Astrocyte of the spinal cord (primary cell): ENCODE data around the gene KLHL29.

Source experiments
- DNase-seq: peaks from one replicate; pipeline ENCODE4 v3.0.0; 2011; ENCODE audit warnings: low read depth, low spot score
- H3K4me3 ChIP-seq: 2 replicates; pipeline ENCODE4 v1.5.1; 2011; ENCODE audit warnings: low read depth, mild to moderate bottlenecking, low read length, moderate library complexity
- CTCF ChIP-seq: IDR thresholded peaks from 2 replicates; pipeline ENCODE4 v1.5.1; 2012; ENCODE audit warnings: low read depth, mild to moderate bottlenecking, low read length, inconsistent platforms
- in situ Hi-C: cut with HindIII; loops from 2 replicates; pipeline ENCODE4 v1.10.0; 2017; ENCODE audit warnings: low sequenced_read_pairs

Gene KLHL29

GRCh38 chr2:23578964-23579671, 194.1 kb downstream of the KLHL29 start:
- TF ChIP-seq CTCF: no peak
- H3K4me3 ChIP-seq: no peak overlapping the region
- in situ Hi-C loops: no loop called here
- DNase-seq: no peak

- no peak overlapping the region for H3K4me3 ChIP-seq
- in situ Hi-C loops: no loop called here
- no peak for DNase-seq
- no peak for TF ChIP-seq CTCF
These were observed 194.7 kb downstream of the KLHL29 start for GRCh38 chr2:23579674-23580073.

GRCh38 chr2:23583467-23583866, 198.5 kb downstream of the KLHL29 start:
- TF ChIP-seq CTCF: no peak
- in situ Hi-C loops: no loop called here
- no peak overlapping the region for H3K4me3 ChIP-seq
- DNase-seq: no peak

GRCh38 chr2:23584054-23584745, 199.2 kb downstream of the KLHL29 start:
- no peak overlapping the region for H3K4me3 ChIP-seq
- no peak for TF ChIP-seq CTCF
- no peak for DNase-seq
- in situ Hi-C loops: no loop called here

- TF ChIP-seq CTCF: no peak
- in situ Hi-C loops: no loop called here
- no peak for DNase-seq
- H3K4me3 ChIP-seq: no peak overlapping the region
These were observed 200.5 kb downstream of the KLHL29 start for GRCh38 chr2:23585273-23586170.

GRCh38 chr2:23586741-23587306, 201.8 kb downstream of the KLHL29 start:
- DNase-seq: no peak
- in situ Hi-C loops: no loop called here
- TF ChIP-seq CTCF: no peak
- H3K4me3 ChIP-seq: no peak overlapping the region
